Mesothelial cell of epicardium (in vitro differentiated cells): ENCODE measurements around the gene APOC1. TPM values are rescaled to one million over a fixed set of nuclear protein-coding genes. Genes with fewer than 3 reads are reported as not detected.
A peak's percentile ranks its signal among the peaks of the same experiment; 100 is the strongest.
"Not testable (repeated sequence)": the region's sequence is repeated elsewhere in the genome, so short reads cannot be mapped to it uniquely, and the experiment has no call there.

Source experiments
- DNase-seq, 2 experiments: peaks; one replicate each; pipeline ENCODE4 v3.0.0; 2021; ENCODE audit warnings: low spot score in 2 of 2; ENCODE audit not compliant: unreplicated experiment in 2 of 2
- H3K27ac Mint-ChIP-seq: 2 replicates; pipeline ENCODE4 v1.8.0; 2021; ENCODE audit warnings: mixed read lengths
- H3K27me3 Mint-ChIP-seq: 2 replicates; pipeline ENCODE4 v1.8.0; 2021; ENCODE audit warnings: low read depth, mixed read lengths
- H3K36me3 Mint-ChIP-seq: 2 replicates; pipeline ENCODE4 v1.8.0; 2021; ENCODE audit warnings: mixed read lengths
- H3K4me1 Mint-ChIP-seq: 2 replicates; pipeline ENCODE4 v1.8.0; 2021; ENCODE audit warnings: mixed read lengths
- H3K4me3 Mint-ChIP-seq: 2 replicates; pipeline ENCODE4 v1.8.0; 2021; ENCODE audit warnings: mild to moderate bottlenecking, moderate library complexity, mixed read lengths
- H3K9me3 Mint-ChIP-seq: 2 replicates; pipeline ENCODE4 v1.8.0; 2021; ENCODE audit warnings: mixed read lengths
- CTCF ChIP-seq: fragments of 200-600 bp; sonication (generic); IDR thresholded peaks from one replicate; pipeline ENCODE4 v1.5.0; 2021; ENCODE audit warnings: antibody characterized with exemption; ENCODE audit not compliant: unreplicated experiment
- total RNA-seq: library from RNA; stranded (reverse); gene quantifications from 3 replicates; pipeline ENCODE4 v1.2.1, GENCODE V29; 2021

Gene APOC1
- total RNA-seq, 1 donor from 2014 or later: 18.6 TPM

GRCh38 chr19:44887648-44888047 lies 26.8 kb upstream of the APOC1 start:
- H3K36me3 Mint-ChIP-seq: peaks cover 34% of the 10 kb centered on the region
- H3K4me3 Mint-ChIP-seq: no peak overlapping the region
- no peak for TF ChIP-seq CTCF
- H3K4me1 Mint-ChIP-seq: peaks cover 32% of the 10 kb centered on the region
- no peak overlapping the region for H3K27ac Mint-ChIP-seq
- H3K9me3 Mint-ChIP-seq: no peaks in the 10 kb centered on the region
- no peaks in the 10 kb centered on the region for H3K27me3 Mint-ChIP-seq
- DNase-seq: no peak

- not testable (repeated sequence) for H3K9me3 Mint-ChIP-seq, H3K27me3 Mint-ChIP-seq, H3K27ac Mint-ChIP-seq, H3K4me3 Mint-ChIP-seq, DNase-seq
- H3K36me3 Mint-ChIP-seq: peaks cover 34% of the 10 kb centered on the region
- H3K4me1 Mint-ChIP-seq: peaks cover 34% of the 10 kb centered on the region
Observed at GRCh38 chr19:44888335-44888734, 26.1 kb upstream of the APOC1 start.

GRCh38 chr19:44889830-44890365 lies 24.5 kb upstream of the APOC1 start:
- DNase-seq: no peak
- TF ChIP-seq CTCF: no peak
- Mint-ChIP-seq H3K4me3 (peak overlapping the region; percentile 65), H3K9me3 (no peaks in the 10 kb centered on the region), H3K27me3 (no peaks in the 10 kb centered on the region), H3K4me1 (peaks cover 24% of the 10 kb centered on the region), H3K36me3 (peaks cover 32% of the 10 kb centered on the region), H3K27ac (peak overlapping the region; percentile 93)

GRCh38 chr19:44890366-44891015 lies 23.9 kb upstream of the APOC1 start:
- H3K9me3 Mint-ChIP-seq: no peaks in the 10 kb centered on the region
- H3K4me1 Mint-ChIP-seq: peaks cover 21% of the 10 kb centered on the region
- peak overlapping the region; percentile 65 for H3K4me3 Mint-ChIP-seq
- peak in 1 of 2 experiments; percentile 99 for DNase-seq
- H3K36me3 Mint-ChIP-seq: peaks cover 33% of the 10 kb centered on the region
- H3K27me3 Mint-ChIP-seq: no peaks in the 10 kb centered on the region
- no peak for TF ChIP-seq CTCF
- peak overlapping the region; percentile 93 for H3K27ac Mint-ChIP-seq

GRCh38 chr19:44891016-44891882 lies 23.2 kb upstream of the APOC1 start, which contains the start of gene TOMM40:
TOMM40 (plus strand) TSS chr19:44891254; CDS start chr19:44891416, 162 bp downstream.
- peak within 1 kb of the TSS; percentile 80 for H3K4me3 Mint-ChIP-seq
- peak; percentile 98 to 99 for DNase-seq
- H3K27me3 Mint-ChIP-seq: no peaks in the 10 kb centered on the region
- peaks cover 35% of the 10 kb centered on the region for H3K36me3 Mint-ChIP-seq
- no peak for TF ChIP-seq CTCF
- H3K4me1 Mint-ChIP-seq: peaks cover 19% of the 10 kb centered on the region
- peak within 1 kb of the TSS; percentile 93 for H3K27ac Mint-ChIP-seq
- H3K9me3 Mint-ChIP-seq: no peaks in the 10 kb centered on the region

GRCh38 chr19:44892932-44893331 lies 21.5 kb upstream of the APOC1 start:
- Mint-ChIP-seq H3K27me3 (no peaks in the 10 kb centered on the region), H3K27ac (peak overlapping the region; percentile 14), H3K4me1 (peaks cover 19% of the 10 kb centered on the region), H3K9me3 (no peaks in the 10 kb centered on the region), H3K36me3 (peaks cover 30% of the 10 kb centered on the region), H3K4me3 (peak overlapping the region; percentile 80)
- TF ChIP-seq CTCF: no peak
- DNase-seq: no peak
